ENCODE data around the gene NIP7.

- no peak for TF ChIP-seq ZFX (IDR thresholded peaks at IDR 0.05)
- TF ChIP-seq CTCF (conservative IDR thresholded peaks at IDR 0.05): no peak
Measured at GRCh38 chr16:69301187-69301586, 38.4 kb upstream of the NIP7 start.
